ENCODE measurements around the gene KRTAP1-5. TPM values are rescaled to one million over a fixed set of nuclear protein-coding genes. Genes with fewer than 3 reads are reported as not detected.
"Not testable (repeated sequence)": the region's sequence is repeated elsewhere in the genome, so short reads cannot be mapped to it uniquely, and the experiment has no call there.

KRTAP1-5 gene
- total and polyA plus RNA-seq, 4 donors: not detected

DNA sequence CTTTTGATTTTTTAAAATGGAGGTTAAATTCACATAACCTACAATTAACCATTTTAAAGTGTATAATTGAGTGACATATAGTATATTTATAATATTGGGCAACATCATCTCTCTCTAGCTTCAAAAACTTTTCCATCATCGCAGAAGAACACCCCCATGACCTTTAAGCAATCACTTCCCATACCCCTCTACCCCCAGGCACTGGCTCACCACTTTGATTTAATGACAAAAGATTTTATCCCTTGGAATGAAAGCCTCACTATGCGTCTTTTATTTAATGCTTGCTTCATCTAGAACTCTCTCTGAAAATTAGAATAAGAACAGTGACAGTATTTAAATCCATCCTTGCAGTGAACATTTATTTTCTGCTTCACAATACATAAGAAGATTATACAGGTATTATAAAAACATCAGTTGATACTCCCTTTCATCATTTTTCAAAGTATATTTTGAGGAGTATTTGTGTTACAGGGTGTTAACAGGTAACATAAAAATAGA is 10.9 kb upstream of the KRTAP1-5 start:
- H3K27me3 ChIP-seq (ENCODE audit: control insufficient read depth in 4 of 4, insufficient read depth in 4 of 4, low read length in 3 of 4): no peaks in the 10 kb centered on the region
- no peaks in the 10 kb centered on the region for H3K9me3 ChIP-seq (ENCODE audit: control insufficient read depth in 4 of 4, low read length in 3 of 4)
- H3K4me1 ChIP-seq (ENCODE audit: control insufficient read depth in 4 of 4, insufficient read depth in 4 of 4, low read length in 3 of 4): no peaks in the 10 kb centered on the region
- H3K36me3 ChIP-seq (ENCODE audit: control insufficient read depth in 4 of 4, insufficient read depth in 3 of 4, low read depth in 1 of 4, low read length in 3 of 4): no peaks in the 10 kb centered on the region
- no peak overlapping the region for H3K27ac ChIP-seq (ENCODE audit: low read depth in 1 of 2, low read length in 2 of 2)
- DNase-seq (ENCODE audit: low spot score): no peak
- H3K4me3 ChIP-seq (ENCODE audit: low read depth in 1 of 3, low read length in 3 of 3): no peak overlapping the region
- TF ChIP-seq NR2F2 (IDR thresholded peaks at IDR 0.05): no peak
- TF ChIP-seq, protein P1, sequence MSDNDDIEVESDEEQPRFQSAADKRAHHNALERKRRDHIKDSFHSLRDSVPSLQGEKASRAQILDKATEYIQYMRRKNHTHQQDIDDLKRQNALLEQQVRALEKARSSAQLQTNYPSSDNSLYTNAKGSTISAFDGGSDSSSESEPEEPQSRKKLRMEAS (IDR thresholded peaks at IDR 0.05): no peak
- TF ChIP-seq, protein P2, sequence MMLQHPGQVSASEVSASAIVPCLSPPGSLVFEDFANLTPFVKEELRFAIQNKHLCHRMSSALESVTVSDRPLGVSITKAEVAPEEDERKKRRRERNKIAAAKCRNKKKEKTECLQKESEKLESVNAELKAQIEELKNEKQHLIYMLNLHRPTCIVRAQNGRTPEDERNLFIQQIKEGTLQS (IDR thresholded peaks at IDR 0.05): no peak
- TF ChIP-seq, protein P3, sequence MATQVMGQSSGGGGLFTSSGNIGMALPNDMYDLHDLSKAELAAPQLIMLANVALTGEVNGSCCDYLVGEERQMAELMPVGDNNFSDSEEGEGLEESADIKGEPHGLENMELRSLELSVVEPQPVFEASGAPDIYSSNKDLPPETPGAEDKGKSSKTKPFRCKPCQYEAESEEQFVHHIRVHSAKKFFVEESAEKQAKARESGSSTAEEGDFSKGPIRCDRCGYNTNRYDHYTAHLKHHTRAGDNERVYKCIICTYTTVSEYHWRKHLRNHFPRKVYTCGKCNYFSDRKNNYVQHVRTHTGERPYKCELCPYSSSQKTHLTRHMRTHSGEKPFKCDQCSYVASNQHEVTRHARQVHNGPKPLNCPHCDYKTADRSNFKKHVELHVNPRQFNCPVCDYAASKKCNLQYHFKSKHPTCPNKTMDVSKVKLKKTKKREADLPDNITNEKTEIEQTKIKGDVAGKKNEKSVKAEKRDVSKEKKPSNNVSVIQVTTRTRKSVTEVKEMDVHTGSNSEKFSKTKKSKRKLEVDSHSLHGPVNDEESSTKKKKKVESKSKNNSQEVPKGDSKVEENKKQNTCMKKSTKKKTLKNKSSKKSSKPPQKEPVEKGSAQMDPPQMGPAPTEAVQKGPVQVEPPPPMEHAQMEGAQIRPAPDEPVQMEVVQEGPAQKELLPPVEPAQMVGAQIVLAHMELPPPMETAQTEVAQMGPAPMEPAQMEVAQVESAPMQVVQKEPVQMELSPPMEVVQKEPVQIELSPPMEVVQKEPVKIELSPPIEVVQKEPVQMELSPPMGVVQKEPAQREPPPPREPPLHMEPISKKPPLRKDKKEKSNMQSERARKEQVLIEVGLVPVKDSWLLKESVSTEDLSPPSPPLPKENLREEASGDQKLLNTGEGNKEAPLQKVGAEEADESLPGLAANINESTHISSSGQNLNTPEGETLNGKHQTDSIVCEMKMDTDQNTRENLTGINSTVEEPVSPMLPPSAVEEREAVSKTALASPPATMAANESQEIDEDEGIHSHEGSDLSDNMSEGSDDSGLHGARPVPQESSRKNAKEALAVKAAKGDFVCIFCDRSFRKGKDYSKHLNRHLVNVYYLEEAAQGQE (IDR thresholded peaks at IDR 0.05): no peak
- TF ChIP-seq, protein P4, sequence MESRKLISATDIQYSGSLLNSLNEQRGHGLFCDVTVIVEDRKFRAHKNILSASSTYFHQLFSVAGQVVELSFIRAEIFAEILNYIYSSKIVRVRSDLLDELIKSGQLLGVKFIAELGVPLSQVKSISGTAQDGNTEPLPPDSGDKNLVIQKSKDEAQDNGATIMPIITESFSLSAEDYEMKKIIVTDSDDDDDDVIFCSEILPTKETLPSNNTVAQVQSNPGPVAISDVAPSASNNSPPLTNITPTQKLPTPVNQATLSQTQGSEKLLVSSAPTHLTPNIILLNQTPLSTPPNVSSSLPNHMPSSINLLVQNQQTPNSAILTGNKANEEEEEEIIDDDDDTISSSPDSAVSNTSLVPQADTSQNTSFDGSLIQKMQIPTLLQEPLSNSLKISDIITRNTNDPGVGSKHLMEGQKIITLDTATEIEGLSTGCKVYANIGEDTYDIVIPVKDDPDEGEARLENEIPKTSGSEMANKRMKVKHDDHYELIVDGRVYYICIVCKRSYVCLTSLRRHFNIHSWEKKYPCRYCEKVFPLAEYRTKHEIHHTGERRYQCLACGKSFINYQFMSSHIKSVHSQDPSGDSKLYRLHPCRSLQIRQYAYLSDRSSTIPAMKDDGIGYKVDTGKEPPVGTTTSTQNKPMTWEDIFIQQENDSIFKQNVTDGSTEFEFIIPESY (IDR thresholded peaks at IDR 0.05): no peak
- no peak for TF ChIP-seq JUND (IDR thresholded peaks at IDR 0.05)
- TF ChIP-seq SP1 (IDR thresholded peaks at IDR 0.05): no peak
- no peak for TF ChIP-seq HNF4G (IDR thresholded peaks at IDR 0.05)
- no peak for TF ChIP-seq RXRA (IDR thresholded peaks at IDR 0.05)
- TF ChIP-seq YY1 (IDR thresholded peaks at IDR 0.05): no peak
- TF ChIP-seq FOXA1 (IDR thresholded peaks at IDR 0.05): no peak
- TF ChIP-seq RAD21 (IDR thresholded peaks at IDR 0.05): no peak
- TF ChIP-seq, protein P5, sequence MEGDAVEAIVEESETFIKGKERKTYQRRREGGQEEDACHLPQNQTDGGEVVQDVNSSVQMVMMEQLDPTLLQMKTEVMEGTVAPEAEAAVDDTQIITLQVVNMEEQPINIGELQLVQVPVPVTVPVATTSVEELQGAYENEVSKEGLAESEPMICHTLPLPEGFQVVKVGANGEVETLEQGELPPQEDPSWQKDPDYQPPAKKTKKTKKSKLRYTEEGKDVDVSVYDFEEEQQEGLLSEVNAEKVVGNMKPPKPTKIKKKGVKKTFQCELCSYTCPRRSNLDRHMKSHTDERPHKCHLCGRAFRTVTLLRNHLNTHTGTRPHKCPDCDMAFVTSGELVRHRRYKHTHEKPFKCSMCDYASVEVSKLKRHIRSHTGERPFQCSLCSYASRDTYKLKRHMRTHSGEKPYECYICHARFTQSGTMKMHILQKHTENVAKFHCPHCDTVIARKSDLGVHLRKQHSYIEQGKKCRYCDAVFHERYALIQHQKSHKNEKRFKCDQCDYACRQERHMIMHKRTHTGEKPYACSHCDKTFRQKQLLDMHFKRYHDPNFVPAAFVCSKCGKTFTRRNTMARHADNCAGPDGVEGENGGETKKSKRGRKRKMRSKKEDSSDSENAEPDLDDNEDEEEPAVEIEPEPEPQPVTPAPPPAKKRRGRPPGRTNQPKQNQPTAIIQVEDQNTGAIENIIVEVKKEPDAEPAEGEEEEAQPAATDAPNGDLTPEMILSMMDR (IDR thresholded peaks at IDR 0.05; ENCODE audit: low read depth, low read length, missing input control): no peak
- no peak for TF ChIP-seq EGR1 (IDR thresholded peaks at IDR 0.05; ENCODE audit: low read depth in 2 of 2)
- TF ChIP-seq HNF4A (conservative IDR thresholded peaks at IDR 0.05): no peak
- no peak for TF ChIP-seq GABPA (IDR thresholded peaks at IDR 0.05 in 1 of 2, conservative IDR thresholded peaks at IDR 0.05 in 1 of 2)
- no peak for TF ChIP-seq FOXA2 (IDR thresholded peaks at IDR 0.05)
- H3K9ac ChIP-seq (ENCODE audit: low read depth in 1 of 2, low read length in 2 of 2): no peak overlapping the region
- 77% methylated on average over 2 of the region's 2 CpGs for WGBS

DNA sequence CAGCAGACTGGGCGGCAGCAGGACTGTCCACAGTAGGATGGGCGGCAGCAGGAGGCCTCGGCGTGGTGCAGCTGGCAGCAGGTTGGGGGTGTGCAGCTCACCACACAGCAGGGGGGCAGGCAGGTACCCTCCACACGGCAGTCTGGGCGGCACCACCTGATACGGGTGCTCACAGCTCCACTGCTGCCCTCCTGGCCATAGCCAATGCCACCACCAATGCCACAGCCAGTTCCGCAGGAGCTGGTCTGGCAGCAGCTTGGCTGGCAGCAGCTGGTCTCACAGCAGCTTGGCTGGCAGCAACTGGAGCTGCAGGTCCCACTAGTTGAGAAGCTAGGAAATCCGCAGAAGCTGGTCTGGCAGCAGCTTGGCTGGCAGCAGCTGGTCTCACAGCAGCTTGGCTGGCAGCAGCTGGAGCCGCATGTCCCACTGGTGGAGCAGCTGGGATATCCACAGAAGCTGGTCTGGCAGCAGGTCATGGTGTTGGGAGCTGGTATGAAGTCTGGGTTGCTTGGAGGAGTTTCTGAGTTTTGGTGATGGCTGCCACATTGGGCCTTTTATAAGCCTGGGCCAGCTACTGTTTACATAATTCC is 7.4 kb upstream of the KRTAP1-5 start, which contains the start of gene KRTAP1-3:
TSS of gene KRTAP1-3 (minus strand) at position 529 of the 590 bp plus-strand sequence. CDS start at position 476, 53 bp downstream.
- not testable (repeated sequence) for DNase-seq (ENCODE audit: low spot score); H3K27ac ChIP-seq (ENCODE audit: low read depth in 1 of 2, low read length in 2 of 2); H3K27me3 ChIP-seq (ENCODE audit: control insufficient read depth in 4 of 4, insufficient read depth in 4 of 4, low read length in 3 of 4); H3K9me3 ChIP-seq (ENCODE audit: control insufficient read depth in 4 of 4, low read length in 3 of 4); H3K9ac ChIP-seq (ENCODE audit: low read depth in 1 of 2, low read length in 2 of 2); H3K36me3 ChIP-seq (ENCODE audit: control insufficient read depth in 4 of 4, insufficient read depth in 3 of 4, low read depth in 1 of 4, low read length in 3 of 4); H3K4me1 ChIP-seq (ENCODE audit: control insufficient read depth in 4 of 4, insufficient read depth in 4 of 4, low read length in 3 of 4); H3K4me3 ChIP-seq (ENCODE audit: low read depth in 1 of 3, low read length in 3 of 3)
- WGBS: 92% methylated on average over 10 of the region's 10 CpGs

Data from liver (tissue), 9 donors.